Uterus (tissue), 2 donors: ENCODE data around the gene DAPK2.

Source experiments
- POLR2A ChIP-seq, 2 donors: fragments of 450-650 bp; IDR thresholded peaks; one replicate each; pipeline ENCODE4 v1.6.1; 2016; ENCODE audit warnings: antibody characterized with exemption in 2 of 2, mild to moderate bottlenecking in 1 of 2, moderate library complexity in 1 of 2
- TF ChIP-seq, protein P1 (sequence below), 4 experiments: fragments of 200-600 bp in 2 of 4; fragments of 450-650 bp in 2 of 4; sonication (generic) in 2 of 4; IDR thresholded peaks; one replicate each; pipeline ENCODE4 v1.5.1; 2016 to 2019; ENCODE audit warnings: antibody characterized with exemption in 4 of 4, mild to moderate bottlenecking in 2 of 4, moderate library complexity in 1 of 4

DNA sequence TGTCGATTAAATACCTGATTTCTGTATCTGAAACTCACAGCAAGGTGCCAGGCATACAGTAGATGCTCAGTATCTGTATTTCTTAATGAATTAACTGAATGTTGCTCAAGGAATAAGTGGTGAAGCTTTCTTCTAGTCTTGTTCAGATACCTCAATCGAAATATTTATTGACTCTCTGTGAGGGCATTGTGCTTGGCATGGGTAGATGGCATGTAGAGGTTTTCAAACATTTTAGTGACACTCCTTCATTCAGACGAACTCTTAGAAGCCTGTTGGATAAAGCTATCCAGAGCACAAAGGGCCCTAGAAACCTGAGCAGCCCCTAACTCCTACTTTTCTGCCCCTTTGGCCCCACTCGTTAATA is 49.1 kb upstream of the DAPK2 start:
- TF ChIP-seq, protein P1, sequence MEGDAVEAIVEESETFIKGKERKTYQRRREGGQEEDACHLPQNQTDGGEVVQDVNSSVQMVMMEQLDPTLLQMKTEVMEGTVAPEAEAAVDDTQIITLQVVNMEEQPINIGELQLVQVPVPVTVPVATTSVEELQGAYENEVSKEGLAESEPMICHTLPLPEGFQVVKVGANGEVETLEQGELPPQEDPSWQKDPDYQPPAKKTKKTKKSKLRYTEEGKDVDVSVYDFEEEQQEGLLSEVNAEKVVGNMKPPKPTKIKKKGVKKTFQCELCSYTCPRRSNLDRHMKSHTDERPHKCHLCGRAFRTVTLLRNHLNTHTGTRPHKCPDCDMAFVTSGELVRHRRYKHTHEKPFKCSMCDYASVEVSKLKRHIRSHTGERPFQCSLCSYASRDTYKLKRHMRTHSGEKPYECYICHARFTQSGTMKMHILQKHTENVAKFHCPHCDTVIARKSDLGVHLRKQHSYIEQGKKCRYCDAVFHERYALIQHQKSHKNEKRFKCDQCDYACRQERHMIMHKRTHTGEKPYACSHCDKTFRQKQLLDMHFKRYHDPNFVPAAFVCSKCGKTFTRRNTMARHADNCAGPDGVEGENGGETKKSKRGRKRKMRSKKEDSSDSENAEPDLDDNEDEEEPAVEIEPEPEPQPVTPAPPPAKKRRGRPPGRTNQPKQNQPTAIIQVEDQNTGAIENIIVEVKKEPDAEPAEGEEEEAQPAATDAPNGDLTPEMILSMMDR (IDR thresholded peaks at IDR 0.05): no peak
- no peak for TF ChIP-seq POLR2A (IDR thresholded peaks at IDR 0.05)
